Suprapubic skin (tissue), 4 donors: ENCODE results near the gene SMS.

ENCODE experiments used
- EP300 ChIP-seq: sonication (generic); formaldehyde crosslinking; IDR thresholded peaks from one replicate; pipeline ENCODE4 v1.6.1; 2017; ENCODE audit warnings: antibody characterized with exemption
- POLR2A ChIP-seq, 2 donors: fragments of 450-650 bp; IDR thresholded peaks; one replicate each; pipeline ENCODE4 v1.6.1; 2017; ENCODE audit warnings: antibody characterized with exemption in 2 of 2, mild to moderate bottlenecking in 2 of 2, moderate library complexity in 2 of 2
- POLR2AphosphoS5 ChIP-seq, 3 donors: sonication (generic); formaldehyde crosslinking; IDR thresholded peaks; one replicate each; pipeline ENCODE4 v1.6.1; 2017; ENCODE audit warnings: antibody characterized with exemption in 3 of 3
- TF ChIP-seq, protein P1 (sequence below), 2 donors: fragments of 200-600 bp in 1 of 2; fragments of 450-650 bp in 1 of 2; sonication (generic) in 1 of 2; IDR thresholded peaks; one replicate each; pipeline ENCODE4 v1.5.1; 2016 to 2019; ENCODE audit warnings: antibody characterized with exemption in 2 of 2, mild to moderate bottlenecking in 1 of 2, moderate library complexity in 1 of 2

DNA sequence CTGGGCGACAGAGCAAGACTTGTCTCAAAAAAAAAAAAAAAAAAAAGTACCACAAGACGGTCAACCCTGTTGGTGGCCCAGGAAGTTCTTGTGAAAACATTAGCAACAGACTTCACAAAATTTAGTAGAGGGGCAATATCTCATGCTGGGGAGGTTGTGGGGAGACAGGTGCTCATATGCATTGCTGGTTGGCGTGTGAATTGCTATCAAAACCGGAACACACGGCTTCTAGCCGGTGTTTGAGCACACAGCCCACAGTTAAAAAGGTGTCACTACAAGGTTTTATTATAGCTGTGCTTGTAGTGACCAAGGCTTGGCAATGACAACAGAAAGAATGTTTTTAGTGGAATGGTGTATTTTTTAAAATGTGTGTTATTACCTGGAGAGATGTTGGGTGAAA is 41.8 kb downstream of the SMS start:
- TF ChIP-seq, protein P1, sequence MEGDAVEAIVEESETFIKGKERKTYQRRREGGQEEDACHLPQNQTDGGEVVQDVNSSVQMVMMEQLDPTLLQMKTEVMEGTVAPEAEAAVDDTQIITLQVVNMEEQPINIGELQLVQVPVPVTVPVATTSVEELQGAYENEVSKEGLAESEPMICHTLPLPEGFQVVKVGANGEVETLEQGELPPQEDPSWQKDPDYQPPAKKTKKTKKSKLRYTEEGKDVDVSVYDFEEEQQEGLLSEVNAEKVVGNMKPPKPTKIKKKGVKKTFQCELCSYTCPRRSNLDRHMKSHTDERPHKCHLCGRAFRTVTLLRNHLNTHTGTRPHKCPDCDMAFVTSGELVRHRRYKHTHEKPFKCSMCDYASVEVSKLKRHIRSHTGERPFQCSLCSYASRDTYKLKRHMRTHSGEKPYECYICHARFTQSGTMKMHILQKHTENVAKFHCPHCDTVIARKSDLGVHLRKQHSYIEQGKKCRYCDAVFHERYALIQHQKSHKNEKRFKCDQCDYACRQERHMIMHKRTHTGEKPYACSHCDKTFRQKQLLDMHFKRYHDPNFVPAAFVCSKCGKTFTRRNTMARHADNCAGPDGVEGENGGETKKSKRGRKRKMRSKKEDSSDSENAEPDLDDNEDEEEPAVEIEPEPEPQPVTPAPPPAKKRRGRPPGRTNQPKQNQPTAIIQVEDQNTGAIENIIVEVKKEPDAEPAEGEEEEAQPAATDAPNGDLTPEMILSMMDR (IDR thresholded peaks at IDR 0.05) = no peak
- TF ChIP-seq EP300 (no peak), POLR2A (IDR thresholded peaks at IDR 0.05) (no peak), POLR2AphosphoS5 (IDR thresholded peaks at IDR 0.05) (no peak)
